PFSK-1 (cell line): ENCODE results near the gene C5AR2.

Experiments used
- SIN3A ChIP-seq: IDR thresholded peaks from 2 replicates; pipeline ENCODE4 v1.6.1; 2012; ENCODE audit warnings: mild to moderate bottlenecking, low read length, moderate library complexity, borderline replicate concordance; ENCODE audit not compliant: insufficient read depth
- TAF1 ChIP-seq: IDR thresholded peaks from 2 replicates; pipeline ENCODE4 v1.6.1; 2012; ENCODE audit warnings: low read length, control low read depth, borderline replicate concordance; ENCODE audit not compliant: insufficient read depth

DNA sequence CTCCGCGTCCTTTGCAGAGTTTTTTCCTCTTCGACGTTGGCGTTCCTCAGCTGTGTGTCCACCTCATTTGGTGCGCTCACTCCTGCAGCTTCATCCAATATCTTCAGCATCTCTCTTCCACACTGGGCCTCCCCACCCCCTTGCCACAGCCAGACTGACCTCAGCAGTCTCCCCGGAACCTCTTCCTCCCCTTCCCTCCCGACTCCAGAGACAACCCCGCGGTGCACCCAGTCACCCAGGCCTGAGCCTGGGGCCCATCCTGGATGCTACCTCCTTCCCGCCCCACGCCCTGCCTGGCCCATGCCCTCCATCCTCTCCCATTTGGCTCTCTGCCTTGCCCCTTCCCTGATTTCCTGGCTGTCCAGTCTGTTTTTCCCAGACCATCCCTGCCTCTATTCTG, 8.1 kb upstream of the C5AR2 start:
- no peak for TF ChIP-seq TAF1
- no peak for TF ChIP-seq SIN3A
